ENCODE data around the gene HES5. TPM values are rescaled to one million over a fixed set of nuclear protein-coding genes. Genes with fewer than 3 reads are reported as not detected.

Gene HES5
- total and polyA plus RNA-seq, 8 donors = 0.07 to 0.25 (median 0.15) TPM; not detected in 4

DNA sequence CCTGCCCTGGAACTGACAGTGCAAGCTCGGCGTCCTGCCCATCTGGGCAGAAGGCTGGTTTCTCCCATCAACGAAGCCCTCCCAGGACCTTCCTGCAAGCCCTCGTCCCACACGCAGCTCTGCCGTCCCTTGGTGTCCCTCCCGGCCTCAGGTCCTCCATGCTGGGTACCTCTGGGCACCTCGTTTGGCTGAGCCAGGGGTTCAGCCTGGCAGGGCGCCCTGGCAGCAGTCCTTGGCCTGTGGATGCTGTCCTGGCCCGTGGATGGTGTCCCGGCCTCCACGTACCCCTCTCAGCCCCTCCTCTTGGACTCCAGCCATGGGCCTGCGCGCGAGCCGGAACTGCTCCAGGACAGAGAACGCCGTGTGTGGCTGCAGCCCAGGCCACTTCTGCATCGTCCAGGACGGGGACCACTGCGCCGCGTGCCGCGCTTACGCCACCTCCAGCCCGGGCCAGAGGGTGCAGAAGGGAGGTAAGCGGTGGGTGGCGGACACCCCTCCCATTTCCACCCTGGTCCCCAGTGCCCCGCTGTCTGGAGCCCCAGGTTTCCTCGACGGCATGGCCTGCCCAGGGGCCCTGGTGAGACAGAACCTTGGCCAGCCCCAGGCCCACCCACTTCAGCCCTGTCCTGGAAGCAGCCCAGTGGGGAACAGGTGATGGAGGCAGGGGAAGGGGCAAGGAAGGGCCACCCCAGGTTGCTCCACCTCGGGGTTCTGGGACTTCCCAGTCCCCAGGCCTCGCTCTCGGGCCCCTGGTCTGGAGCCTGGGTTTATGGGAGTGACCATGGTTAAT is 29.6 kb upstream of the HES5 start:
- Histone ChIP-seq H3K4me3 (no peak overlapping the region), H3K36me3 (no peaks in the 10 kb centered on the region), H3K9me3 (no peaks in the 10 kb centered on the region), H3K27ac (no peak overlapping the region), H3K4me1 (peaks cover 0 to 4% (median 0%) of the 10 kb centered on the region in 3 donors), H3K27me3 (no peaks in the 10 kb centered on the region)
- 84 to 89% methylated on average over 33 to 35 of the region's 35 CpGs for WGBS, 2 donors
- TF ChIP-seq, protein P1, sequence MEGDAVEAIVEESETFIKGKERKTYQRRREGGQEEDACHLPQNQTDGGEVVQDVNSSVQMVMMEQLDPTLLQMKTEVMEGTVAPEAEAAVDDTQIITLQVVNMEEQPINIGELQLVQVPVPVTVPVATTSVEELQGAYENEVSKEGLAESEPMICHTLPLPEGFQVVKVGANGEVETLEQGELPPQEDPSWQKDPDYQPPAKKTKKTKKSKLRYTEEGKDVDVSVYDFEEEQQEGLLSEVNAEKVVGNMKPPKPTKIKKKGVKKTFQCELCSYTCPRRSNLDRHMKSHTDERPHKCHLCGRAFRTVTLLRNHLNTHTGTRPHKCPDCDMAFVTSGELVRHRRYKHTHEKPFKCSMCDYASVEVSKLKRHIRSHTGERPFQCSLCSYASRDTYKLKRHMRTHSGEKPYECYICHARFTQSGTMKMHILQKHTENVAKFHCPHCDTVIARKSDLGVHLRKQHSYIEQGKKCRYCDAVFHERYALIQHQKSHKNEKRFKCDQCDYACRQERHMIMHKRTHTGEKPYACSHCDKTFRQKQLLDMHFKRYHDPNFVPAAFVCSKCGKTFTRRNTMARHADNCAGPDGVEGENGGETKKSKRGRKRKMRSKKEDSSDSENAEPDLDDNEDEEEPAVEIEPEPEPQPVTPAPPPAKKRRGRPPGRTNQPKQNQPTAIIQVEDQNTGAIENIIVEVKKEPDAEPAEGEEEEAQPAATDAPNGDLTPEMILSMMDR (IDR thresholded peaks at IDR 0.05) = no peak
- peak in 3 of 6 donors; percentile 41 to 79 (median 56) for DNase-seq
- no peak for FAIRE-seq
- ATAC-seq = no peak
- intact Hi-C loops (cut with DNase I) = no loop called here

- WGBS, 2 donors = 89 to 91% methylated on average over 6 of the region's 6 CpGs
- no peak for ATAC-seq
- Histone ChIP-seq H3K27me3 (no peaks in the 10 kb centered on the region), H3K36me3 (no peaks in the 10 kb centered on the region), H3K4me1 (peaks cover 0 to 4% (median 0%) of the 10 kb centered on the region in 3 donors), H3K4me3 (no peak overlapping the region), H3K9me3 (no peaks in the 10 kb centered on the region), H3K27ac (no peak overlapping the region)
- FAIRE-seq = no peak
- intact Hi-C loops (cut with DNase I) = no loop called here
- DNase-seq = peak in 1 of 6 donors; percentile 66
- TF ChIP-seq, protein P1 (IDR thresholded peaks at IDR 0.05) = no peak
These were observed 28.8 kb upstream of the HES5 start for GRCh38 chr1:2558861-2559260.

- H3K27ac ChIP-seq = no peak overlapping the region
- no peak for FAIRE-seq
- no peak for ATAC-seq
- no peaks in the 10 kb centered on the region for H3K9me3 ChIP-seq
- 89% methylated on average over 12 of the region's 12 CpGs for WGBS, 2 donors
- DNase-seq = peak in 1 of 6 donors; percentile 66
- intact Hi-C loops (cut with DNase I) = no loop called here
- no peaks in the 10 kb centered on the region for H3K36me3 ChIP-seq
- peaks cover 0 to 4% (median 0%) of the 10 kb centered on the region in 3 donors for H3K4me1 ChIP-seq
- H3K4me3 ChIP-seq = no peak overlapping the region
- no peaks in the 10 kb centered on the region for H3K27me3 ChIP-seq
- TF ChIP-seq, protein P1 (IDR thresholded peaks at IDR 0.05) = no peak
These were observed 28.4 kb upstream of the HES5 start for GRCh38 chr1:2558420-2558819.

- Histone ChIP-seq H3K4me1 (peaks cover 0 to 4% (median 0%) of the 10 kb centered on the region in 3 donors), H3K27ac (peak overlapping the region; percentile 37 to 85 (median 82)), H3K27me3 (no peaks in the 10 kb centered on the region), H3K36me3 (no peaks in the 10 kb centered on the region), H3K4me3 (peak overlapping the region in 3 of 4 donors; percentile 47 to 70 (median 60)), H3K9me3 (no peaks in the 10 kb centered on the region)
- WGBS, 2 donors = 77 to 82% methylated on average over 29 to 30 of the region's 30 CpGs
- peak in 3 of 4 donors; percentile 3 to 21 (median 8) for ATAC-seq
- no peak for FAIRE-seq
- intact Hi-C loops (cut with DNase I) = no loop called here
- DNase-seq = peak in 2 of 6 donors; percentile 61 to 72
- TF ChIP-seq, protein P1 (IDR thresholded peaks at IDR 0.05) = no peak
These were observed 27.7 kb upstream of the HES5 start for GRCh38 chr1:2557482-2558400.
